HL-60 (cell line): ENCODE data around the gene TEAD4.

Experiments used
- CTCF ChIP-seq: IDR thresholded peaks from one replicate; pipeline ENCODE4 v1.5.1; 2011; ENCODE audit warnings: low read length, control low read depth, inconsistent platforms; ENCODE audit not compliant: insufficient read depth
- POLR2AphosphoS5 ChIP-seq: IDR thresholded peaks from 2 replicates; pipeline ENCODE4 v1.6.1; 2012; ENCODE audit warnings: low read depth
- REST ChIP-seq: IDR thresholded peaks from 2 replicates; pipeline ENCODE4 v1.6.1; 2012; ENCODE audit warnings: low read depth; ENCODE audit not compliant: insufficient replicate concordance
- SPI1 ChIP-seq: IDR thresholded peaks from 2 replicates; pipeline ENCODE4 v1.6.1; 2012; ENCODE audit warnings: low read depth, mild to moderate bottlenecking, borderline replicate concordance

GRCh38 chr12:2986876-2987275 lies 27.7 kb downstream of the TEAD4 start:
- TF ChIP-seq POLR2AphosphoS5 (no peak), CTCF (no peak), SPI1 (no peak), REST (no peak)
